Epithelial cell of alveolus of lung (primary cell): ENCODE data around the gene MTFMT. TPM values are rescaled to one million over a fixed set of nuclear protein-coding genes. Genes with fewer than 3 reads are reported as not detected.

ENCODE experiments used
- total RNA-seq: library from RNA; depleted of rRNA; stranded (reverse); fragments of >200 nt; gene quantifications from 2 replicates; pipeline ENCODE4 v1.2.1, GENCODE V29; 2015

MTFMT gene
- total RNA-seq: 27.8 and 38.9 TPM in 2 replicates

GRCh38 chr15:65028921-65029735 is at the start of gene MTFMT:
Gene MTFMT (minus strand): TSS chr15:65029639. CDS start chr15:65029613, 26 bp downstream.

GRCh38 chr15:65076486-65077290 is 47.2 kb upstream of the MTFMT start, which contains the start of gene KBTBD13:
Gene KBTBD13 (plus strand): TSS chr15:65076746. CDS start chr15:65076816, 70 bp downstream.

GRCh38 chr15:65067645-65068402 is 38.4 kb upstream of the MTFMT start, which contains the start of gene RASL12:
Gene RASL12 (minus strand): TSS chr15:65067991. CDS start chr15:65067835, 156 bp downstream.

GRCh38 chr15:65044724-65045481 is 15.5 kb upstream of the MTFMT start, which contains the start of gene SLC51B:
Gene SLC51B (plus strand): TSS chr15:65045387. CDS start chr15:65050005, 4,618 bp downstream.

GRCh38 chr15:64989416-64990167 is 39.8 kb downstream of the MTFMT start, which contains the start of gene SPG21:
Gene SPG21 (minus strand): TSS chr15:64989914. CDS start chr15:64983569, 6,345 bp downstream.

Other genes starting within 250 kb of the MTFMT start
- 4.5 and 6.2 TPM in 2 replicates for gene PIF1, start 204.0 kb downstream of the MTFMT start, total RNA-seq
- gene PLEKHO2, start 187.7 kb downstream of the MTFMT start, total RNA-seq: 14.1 and 26.0 TPM in 2 replicates
- 1.3 and 8.7 TPM in 2 replicates for gene ANKDD1A, start 117.7 kb downstream of the MTFMT start, total RNA-seq
- 74.2 and 78.2 TPM in 2 replicates for gene SPG21, start 39.7 kb downstream of the MTFMT start, total RNA-seq
- gene SLC51B, start 15.7 kb upstream of the MTFMT start, total RNA-seq: 0.65 and 8.3 TPM in 2 replicates
- gene RASL12, start 38.4 kb upstream of the MTFMT start, total RNA-seq: 39.0 and 131 TPM in 2 replicates
- gene KBTBD13, start 47.1 kb upstream of the MTFMT start, total RNA-seq: 0.13 TPM in 1 of 2 replicates, not detected in the other
- 0.26 and 2.5 TPM in 2 replicates for gene UBAP1L, start 85.6 kb upstream of the MTFMT start, total RNA-seq
- gene PDCD7, start 104.2 kb upstream of the MTFMT start, total RNA-seq: 27.1 and 27.9 TPM in 2 replicates
- gene CLPX, start 155.7 kb upstream of the MTFMT start, total RNA-seq: 18.5 and 49.7 TPM in 2 replicates
- under 0.01 and 0.08 TPM in 2 replicates for gene CILP, start 181.8 kb upstream of the MTFMT start, total RNA-seq